Hematopoietic multipotent progenitor cell treated with erythropoietin and hydrocortisone succinate and interleukin-3 and kit ligand, for 15 days (in vitro differentiated cells): Measurements from ENCODE around the gene CFAP157.

Experiments used
- DNase-seq: peaks from one replicate; pipeline ENCODE4 v3.0.0-alpha.2; 2015; ENCODE audit warnings: low spot score

The CFAP157 gene

GRCh38 chr9:127762111-127762676 lies 55.4 kb downstream of the CFAP157 start:
- no peak for DNase-seq

- peak; percentile 40 for DNase-seq
Measured at GRCh38 chr9:127763918-127764384, 57.2 kb downstream of the CFAP157 start.

- no peak for DNase-seq
Measured at GRCh38 chr9:127765418-127765817, 58.6 kb downstream of the CFAP157 start.
